GM12891 (cell line): ENCODE data around the gene SORBS1.

Experiments
- POLR2A ChIP-seq: IDR thresholded peaks from 2 replicates; pipeline ENCODE4 v1.6.1; 2011; ENCODE audit warnings: low read depth, low read length, control low read depth
- TAF1 ChIP-seq: IDR thresholded peaks from 2 replicates; pipeline ENCODE4 v1.6.1; 2011; ENCODE audit warnings: low read depth, low read length, control low read depth

DNA sequence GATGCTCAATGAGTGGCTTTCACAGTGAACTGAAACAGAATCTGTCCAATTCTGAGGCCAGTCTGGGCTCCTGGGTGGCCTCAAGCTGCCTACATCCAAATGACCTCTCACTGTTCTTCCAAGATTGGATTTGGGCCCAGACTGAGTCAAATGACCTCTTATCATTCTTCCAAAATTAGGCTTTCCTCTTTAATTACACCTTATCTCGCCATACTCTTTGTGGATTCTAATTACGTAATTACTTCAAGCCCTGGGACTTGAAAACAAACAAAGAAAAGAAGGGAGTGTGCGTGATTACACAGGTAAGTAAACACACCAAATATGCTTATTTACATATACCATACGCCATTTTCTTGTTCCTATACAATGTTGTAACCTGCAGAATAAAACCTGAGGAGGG is 18.8 kb downstream of the SORBS1 start:
- TF ChIP-seq TAF1 (no peak), POLR2A (no peak)
